ENCODE measurements around the gene APP. TPM values are rescaled to one million over a fixed set of nuclear protein-coding genes. Genes with fewer than 3 reads are reported as not detected.

The APP gene
- total and polyA plus RNA-seq, 4 donors: 86.9 to 414 (median 367) TPM

DNA sequence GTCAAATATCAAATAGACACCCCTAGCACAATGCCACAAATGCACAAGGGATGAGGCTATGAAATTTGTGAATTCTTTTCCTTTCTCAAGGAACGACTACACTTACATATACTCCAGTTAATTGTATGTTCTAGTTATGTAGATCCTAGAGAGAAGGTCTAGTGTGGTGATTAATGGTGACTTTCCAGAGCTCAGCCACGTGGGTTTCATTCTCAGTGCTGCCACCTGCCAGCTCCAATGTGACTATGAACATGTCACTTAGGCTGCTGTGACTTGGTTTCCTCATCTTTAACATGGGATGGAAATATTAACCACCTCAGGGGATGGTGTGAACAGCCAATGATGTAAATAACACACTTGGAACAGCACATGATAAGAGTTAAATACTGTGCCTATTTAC, 138.3 kb downstream of the APP start:
- peaks cover 0 to 17% (median 2%) of the 10 kb centered on the region in 5 donors for H3K4me1 ChIP-seq (ENCODE audit: control insufficient read depth in 5 of 5, insufficient read depth in 5 of 5, low read length in 5 of 5)
- H3K4me3 ChIP-seq: no peak overlapping the region
- TF ChIP-seq, protein P1, sequence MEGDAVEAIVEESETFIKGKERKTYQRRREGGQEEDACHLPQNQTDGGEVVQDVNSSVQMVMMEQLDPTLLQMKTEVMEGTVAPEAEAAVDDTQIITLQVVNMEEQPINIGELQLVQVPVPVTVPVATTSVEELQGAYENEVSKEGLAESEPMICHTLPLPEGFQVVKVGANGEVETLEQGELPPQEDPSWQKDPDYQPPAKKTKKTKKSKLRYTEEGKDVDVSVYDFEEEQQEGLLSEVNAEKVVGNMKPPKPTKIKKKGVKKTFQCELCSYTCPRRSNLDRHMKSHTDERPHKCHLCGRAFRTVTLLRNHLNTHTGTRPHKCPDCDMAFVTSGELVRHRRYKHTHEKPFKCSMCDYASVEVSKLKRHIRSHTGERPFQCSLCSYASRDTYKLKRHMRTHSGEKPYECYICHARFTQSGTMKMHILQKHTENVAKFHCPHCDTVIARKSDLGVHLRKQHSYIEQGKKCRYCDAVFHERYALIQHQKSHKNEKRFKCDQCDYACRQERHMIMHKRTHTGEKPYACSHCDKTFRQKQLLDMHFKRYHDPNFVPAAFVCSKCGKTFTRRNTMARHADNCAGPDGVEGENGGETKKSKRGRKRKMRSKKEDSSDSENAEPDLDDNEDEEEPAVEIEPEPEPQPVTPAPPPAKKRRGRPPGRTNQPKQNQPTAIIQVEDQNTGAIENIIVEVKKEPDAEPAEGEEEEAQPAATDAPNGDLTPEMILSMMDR (IDR thresholded peaks at IDR 0.05; ENCODE audit: control extremely low read depth, extremely low read depth): no peak
- peaks cover 0 to 17% (median 13%) of the 10 kb centered on the region in 4 donors for H3K36me3 ChIP-seq (ENCODE audit: control insufficient read depth in 4 of 4, insufficient read depth in 4 of 4, low read length in 4 of 4)
- no peak for DNase-seq
- no peak overlapping the region for H3K27ac ChIP-seq (ENCODE audit: low read depth in 1 of 2, low read length in 1 of 2)
- ATAC-seq (ENCODE audit: insufficient read depth, low FRiP score): no peak
- no peak overlapping the region for H3K9ac ChIP-seq (ENCODE audit: insufficient read depth in 1 of 2, low read length in 2 of 2)
- H3K9me3 ChIP-seq (ENCODE audit: control insufficient read depth in 4 of 4, insufficient read depth in 3 of 4, low read length in 3 of 4): no peaks in the 10 kb centered on the region
- H3K27me3 ChIP-seq (ENCODE audit: control insufficient read depth in 3 of 3, insufficient read depth in 3 of 3, low read length in 2 of 3): no peaks in the 10 kb centered on the region
- WGBS, 2 donors: 76 to 92% methylated on average over 2 of the region's 2 CpGs

GRCh38 chr21:26028183-26028582, 142.4 kb downstream of the APP start:
- Histone ChIP-seq H3K9ac (ENCODE audit: insufficient read depth in 1 of 2, low read length in 2 of 2) (no peak overlapping the region), H3K27me3 (ENCODE audit: control insufficient read depth in 3 of 3, insufficient read depth in 3 of 3, low read length in 2 of 3) (no peaks in the 10 kb centered on the region), H3K9me3 (ENCODE audit: control insufficient read depth in 4 of 4, insufficient read depth in 3 of 4, low read length in 3 of 4) (no peaks in the 10 kb centered on the region), H3K36me3 (ENCODE audit: control insufficient read depth in 4 of 4, insufficient read depth in 4 of 4, low read length in 4 of 4) (peaks cover 0 to 13% (median 11%) of the 10 kb centered on the region in 4 donors), H3K4me1 (ENCODE audit: control insufficient read depth in 5 of 5, insufficient read depth in 5 of 5, low read length in 5 of 5) (peaks cover 0 to 11% (median 6%) of the 10 kb centered on the region in 5 donors), H3K27ac (ENCODE audit: low read depth in 1 of 2, low read length in 1 of 2) (no peak overlapping the region), H3K4me3 (no peak overlapping the region)
- WGBS, 2 donors: 97 to 98% methylated on average over 4 of the region's 4 CpGs
- TF ChIP-seq, protein P1 (IDR thresholded peaks at IDR 0.05; ENCODE audit: control extremely low read depth, extremely low read depth): no peak
- DNase-seq (no peak), ATAC-seq (ENCODE audit: insufficient read depth, low FRiP score) (no peak)

- Histone ChIP-seq H3K36me3 (ENCODE audit: control insufficient read depth in 4 of 4, insufficient read depth in 4 of 4, low read length in 4 of 4) (peaks cover 0 to 13% (median 11%) of the 10 kb centered on the region in 4 donors), H3K4me3 (no peak overlapping the region), H3K27me3 (ENCODE audit: control insufficient read depth in 3 of 3, insufficient read depth in 3 of 3, low read length in 2 of 3) (no peaks in the 10 kb centered on the region), H3K27ac (ENCODE audit: low read depth in 1 of 2, low read length in 1 of 2) (no peak overlapping the region), H3K9ac (ENCODE audit: insufficient read depth in 1 of 2, low read length in 2 of 2) (no peak overlapping the region), H3K4me1 (ENCODE audit: control insufficient read depth in 5 of 5, insufficient read depth in 5 of 5, low read length in 5 of 5) (peaks cover 0 to 11% (median 6%) of the 10 kb centered on the region in 5 donors), H3K9me3 (ENCODE audit: control insufficient read depth in 4 of 4, insufficient read depth in 3 of 4, low read length in 3 of 4) (no peaks in the 10 kb centered on the region)
- ATAC-seq (ENCODE audit: insufficient read depth, low FRiP score) (no peak), DNase-seq (no peak)
- TF ChIP-seq, protein P1 (IDR thresholded peaks at IDR 0.05; ENCODE audit: control extremely low read depth, extremely low read depth): no peak
- WGBS, 2 donors: 97 to 99% methylated on average over 8 of the region's 8 CpGs
Observed at GRCh38 chr21:26027696-26028095, 142.9 kb downstream of the APP start.

Data from lung (tissue), 12 donors.